ENCODE measurements around the gene CANT1. TPM values are rescaled to one million over a fixed set of nuclear protein-coding genes. Genes with fewer than 3 reads are reported as not detected.

Gene CANT1
- total and polyA plus RNA-seq, 12 donors = 10.3 to 78.3 (median 40.4) TPM

- Histone ChIP-seq H3K4me3 (peak overlapping the region in 2 of 4 donors; percentile 27 to 72), H3K27ac (peak overlapping the region; percentile 94 to 100 (median 95)), H3K36me3 (replicated peaks in 1 of 2) (no peaks in the 10 kb centered on the region), H3K27me3 (no peaks in the 10 kb centered on the region), H3K9me3 (replicated peaks in 1 of 3) (no peaks in the 10 kb centered on the region), H3K4me1 (replicated peaks in 1 of 2) (peaks cover 47 to 51% of the 10 kb centered on the region in 2 donors)
- peak; percentile 49 to 87 (median 75) for DNase-seq
- TF ChIP-seq CTCF (IDR thresholded peaks at IDR 0.05) (no peak), POLR2A (IDR thresholded peaks at IDR 0.05) (no peak)
- WGBS, 4 donors = 14 to 27% (median 18%) methylated on average over 4 to 16 of the region's 16 CpGs
- intact Hi-C loops (cut with DNase I) = no loop called here
These were observed 18.4 kb upstream of the CANT1 start for GRCh38 chr17:79027925-79028491.

- intact Hi-C loops (cut with DNase I) = no loop called here
- Histone ChIP-seq H3K4me3 (peak overlapping the region; percentile 2 to 72 (median 34)), H3K36me3 (replicated peaks in 1 of 2) (no peaks in the 10 kb centered on the region), H3K27me3 (no peaks in the 10 kb centered on the region), H3K27ac (peak overlapping the region; percentile 94 to 100 (median 95)), H3K4me1 (replicated peaks in 1 of 2) (peaks cover 47 to 57% of the 10 kb centered on the region in 2 donors), H3K9me3 (replicated peaks in 1 of 3) (no peaks in the 10 kb centered on the region)
- WGBS, 4 donors = 17 to 27% (median 21%) methylated on average over 1 to 10 of the region's 10 CpGs
- DNase-seq = peak; percentile 76 to 97 (median 94)
- TF ChIP-seq CTCF (IDR thresholded peaks at IDR 0.05) (peak in 1 of 6 experiments; percentile 1), POLR2A (IDR thresholded peaks at IDR 0.05) (peak; percentile 66 to 97)
These were observed 17.8 kb upstream of the CANT1 start for GRCh38 chr17:79027274-79027924.

- peak overlapping the region in 3 of 4 donors; percentile 27 to 72 (median 69) for H3K4me3 ChIP-seq
- DNase-seq = peak; percentile 37 to 87 (median 78)
- intact Hi-C loops (cut with DNase I) = no loop called here
- H3K36me3 ChIP-seq (replicated peaks in 1 of 2) = no peaks in the 10 kb centered on the region
- no peaks in the 10 kb centered on the region for H3K9me3 ChIP-seq (replicated peaks in 1 of 3)
- H3K4me1 ChIP-seq (replicated peaks in 1 of 2) = peaks cover 47 to 65% of the 10 kb centered on the region in 2 donors
- TF ChIP-seq POLR2A (IDR thresholded peaks at IDR 0.05) = peak; percentile 19 to 84
- TF ChIP-seq CTCF (IDR thresholded peaks at IDR 0.05) = no peak
- peak overlapping the region; percentile 94 to 100 (median 95) for H3K27ac ChIP-seq
- 28 to 41% (median 32%) methylated on average over 14 to 16 of the region's 16 CpGs for WGBS, 4 donors
- H3K27me3 ChIP-seq = no peaks in the 10 kb centered on the region
These were observed 17.1 kb upstream of the CANT1 start for GRCh38 chr17:79026376-79027273.
